ENCODE results near the gene PLA2G15. TPM values are rescaled to one million over a fixed set of nuclear protein-coding genes. Genes with fewer than 3 reads are reported as not detected.

Gene PLA2G15
- total RNA-seq, 4 donors from 2014 or later, result 20.8 to 40.3 (median 38.4) TPM

DNA sequence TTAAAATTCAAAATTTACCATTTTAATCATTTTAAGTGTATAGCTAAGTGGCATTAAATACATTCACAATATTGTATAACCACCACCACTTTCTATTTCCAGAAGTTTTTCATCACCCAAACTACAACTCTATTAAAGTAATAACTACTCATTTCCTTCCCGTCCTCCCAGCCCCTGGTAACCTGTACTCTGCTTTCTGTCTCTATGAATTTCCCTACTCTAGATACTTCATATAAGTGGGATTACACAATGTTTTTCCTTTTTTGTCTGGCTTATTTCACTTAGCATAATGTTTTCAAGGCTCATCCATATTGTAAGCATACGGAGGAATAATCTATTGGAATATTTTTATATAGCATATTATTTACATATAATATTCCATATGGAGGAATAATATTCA lies 38.9 kb upstream of the PLA2G15 start:
- Histone ChIP-seq H3K9me3 (no peaks in the 10 kb centered on the region), H3K27ac (no peak overlapping the region), H3K36me3 (peaks cover 0 to 3% of the 10 kb centered on the region in 2 donors), H3K27me3 (no peaks in the 10 kb centered on the region), H3K4me3 (replicated peaks in 1 of 3) (no peak overlapping the region), H3K4me1 (no peaks in the 10 kb centered on the region)
- 89 to 90% methylated on average over 2 of the region's 2 CpGs for WGBS, 2 donors
- intact Hi-C loops (cut with DNase I), result no loop called here
- no peak for DNase-seq
- no peak for TF ChIP-seq CTCF (IDR thresholded peaks at IDR 0.05)
- no peak for TF ChIP-seq POLR2A (IDR thresholded peaks at IDR 0.05)

- 81 to 85% methylated on average over 3 of the region's 3 CpGs for WGBS, 2 donors
- peaks cover 0 to 3% of the 10 kb centered on the region in 2 donors for H3K4me1 ChIP-seq
- no peaks in the 10 kb centered on the region for H3K36me3 ChIP-seq
- no peaks in the 10 kb centered on the region for H3K9me3 ChIP-seq
- H3K27ac ChIP-seq, result no peak overlapping the region
- intact Hi-C loops (cut with DNase I), result no loop called here
- no peaks in the 10 kb centered on the region for H3K27me3 ChIP-seq
- DNase-seq, result no peak
- no peak overlapping the region for H3K4me3 ChIP-seq (replicated peaks in 1 of 3)
- TF ChIP-seq CTCF (IDR thresholded peaks at IDR 0.05), result no peak
- no peak for TF ChIP-seq POLR2A (IDR thresholded peaks at IDR 0.05)
Measured at GRCh38 chr16:68214726-68215125, 30.4 kb upstream of the PLA2G15 start.

DNA sequence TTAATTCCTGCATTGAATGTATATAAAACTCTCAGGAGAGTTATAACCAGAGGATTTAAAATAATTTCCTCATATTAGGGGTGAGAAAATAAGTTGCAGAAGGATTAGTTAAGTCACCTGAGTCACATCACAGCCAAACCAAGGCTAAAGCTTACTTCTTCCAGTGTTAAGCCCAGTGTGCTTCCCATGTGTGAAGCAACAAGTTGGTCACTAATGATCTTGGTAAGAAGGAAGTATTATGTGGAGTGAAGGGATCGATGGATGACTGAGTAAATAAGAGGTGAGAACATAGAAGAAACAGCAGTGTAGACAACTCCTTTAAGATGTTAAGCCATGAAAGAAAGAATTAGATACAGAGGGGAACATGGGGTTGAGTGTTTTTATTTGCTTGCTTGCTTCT lies 29.9 kb upstream of the PLA2G15 start:
- WGBS, 2 donors, result 79 to 91% methylated on average over 1 of the region's 1 CpG

GRCh38 chr16:68216240-68216639 lies 28.9 kb upstream of the PLA2G15 start:
- H3K4me1 ChIP-seq, result peaks cover 0 to 3% of the 10 kb centered on the region in 2 donors
- no peak for TF ChIP-seq CTCF (IDR thresholded peaks at IDR 0.05)
- no peak for TF ChIP-seq POLR2A (IDR thresholded peaks at IDR 0.05)
- H3K27ac ChIP-seq, result no peak overlapping the region
- H3K4me3 ChIP-seq (replicated peaks in 1 of 3), result no peak overlapping the region
- 94% methylated on average over 3 of the region's 3 CpGs for WGBS, 2 donors
- intact Hi-C loops (cut with DNase I), result no loop called here
- H3K9me3 ChIP-seq, result no peaks in the 10 kb centered on the region
- DNase-seq, result no peak
- no peaks in the 10 kb centered on the region for H3K36me3 ChIP-seq
- H3K27me3 ChIP-seq, result no peaks in the 10 kb centered on the region

More for the DNA sequence above, 29.9 kb upstream of the PLA2G15 start:
- H3K27me3 ChIP-seq, result no peaks in the 10 kb centered on the region
- no peak for TF ChIP-seq POLR2A (IDR thresholded peaks at IDR 0.05)
- TF ChIP-seq CTCF (IDR thresholded peaks at IDR 0.05), result no peak
- DNase-seq, result no peak
- no peak overlapping the region for H3K27ac ChIP-seq
- H3K4me3 ChIP-seq (replicated peaks in 1 of 3), result no peak overlapping the region
- peaks cover 0 to 3% of the 10 kb centered on the region in 2 donors for H3K4me1 ChIP-seq
- H3K9me3 ChIP-seq, result no peaks in the 10 kb centered on the region
- H3K36me3 ChIP-seq, result no peaks in the 10 kb centered on the region
- intact Hi-C loops (cut with DNase I), result no loop called here

DNA sequence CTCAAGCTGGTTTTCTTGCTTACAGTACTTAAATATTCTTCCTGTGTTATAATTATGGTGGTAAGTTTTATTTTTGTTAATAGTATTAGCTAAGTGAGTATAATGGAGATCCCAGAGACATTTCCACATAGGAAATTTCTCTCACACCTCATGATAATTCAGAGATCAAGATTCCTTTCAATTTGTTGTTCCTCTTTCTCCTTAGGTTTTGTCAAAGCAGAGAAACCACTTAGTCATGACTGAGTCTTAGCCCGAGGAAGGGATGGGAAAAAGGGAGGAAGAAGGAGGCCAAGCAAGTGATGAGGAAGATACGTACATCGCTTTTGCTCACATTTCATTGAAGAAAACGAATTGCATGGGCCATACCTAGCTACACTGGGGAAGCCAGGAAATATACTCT lies 27.7 kb upstream of the PLA2G15 start:
- H3K27ac ChIP-seq, result no peak overlapping the region
- peaks cover 0 to 3% of the 10 kb centered on the region in 2 donors for H3K4me1 ChIP-seq
- H3K27me3 ChIP-seq, result no peaks in the 10 kb centered on the region
- H3K4me3 ChIP-seq (replicated peaks in 1 of 3), result no peak overlapping the region
- DNase-seq, result no peak
- intact Hi-C loops (cut with DNase I), result no loop called here
- no peaks in the 10 kb centered on the region for H3K9me3 ChIP-seq
- no peak for TF ChIP-seq CTCF (IDR thresholded peaks at IDR 0.05)
- TF ChIP-seq POLR2A (IDR thresholded peaks at IDR 0.05), result no peak
- no peaks in the 10 kb centered on the region for H3K36me3 ChIP-seq
- WGBS, 2 donors, result 90 to 94% methylated on average over 4 of the region's 4 CpGs
